GM18861 (cell line): Measurements from ENCODE around the gene PTPN20.

Experiments
- ATAC-seq: cut with Tn5 transposase; IDR thresholded peaks from one replicate; pipeline ENCODE4 v1.9.1; 2021; ENCODE audit not compliant: unreplicated experiment

PTPN20 gene

DNA sequence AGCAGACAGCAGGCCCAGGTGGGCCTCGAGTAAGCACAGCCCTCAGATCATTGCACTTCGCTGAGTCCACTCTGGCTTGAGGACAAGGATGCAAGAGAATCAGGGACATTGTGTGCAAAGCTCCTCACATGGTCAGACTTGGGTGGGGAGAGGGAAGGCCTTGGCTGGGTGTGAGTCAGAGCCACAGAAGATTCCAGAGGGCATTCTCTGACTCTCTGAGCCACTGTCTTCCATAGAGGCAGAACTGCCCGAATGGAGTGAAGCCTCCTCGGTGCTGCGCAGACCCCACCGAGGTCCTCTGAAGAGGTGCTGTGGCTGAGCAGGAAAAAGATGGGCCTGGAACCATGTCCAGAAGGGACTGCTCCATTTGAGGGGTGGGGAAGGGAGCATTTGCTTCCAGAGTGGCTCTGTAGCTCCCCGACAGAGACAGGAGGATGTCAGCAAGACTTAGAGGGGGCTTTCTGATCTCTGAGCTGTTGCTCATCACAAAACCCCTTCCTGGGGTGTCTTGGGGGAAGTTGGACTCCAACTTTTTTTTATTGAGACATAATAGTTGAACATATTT lies 120.8 kb downstream of the PTPN20 start:
- ATAC-seq: no peak

DNA sequence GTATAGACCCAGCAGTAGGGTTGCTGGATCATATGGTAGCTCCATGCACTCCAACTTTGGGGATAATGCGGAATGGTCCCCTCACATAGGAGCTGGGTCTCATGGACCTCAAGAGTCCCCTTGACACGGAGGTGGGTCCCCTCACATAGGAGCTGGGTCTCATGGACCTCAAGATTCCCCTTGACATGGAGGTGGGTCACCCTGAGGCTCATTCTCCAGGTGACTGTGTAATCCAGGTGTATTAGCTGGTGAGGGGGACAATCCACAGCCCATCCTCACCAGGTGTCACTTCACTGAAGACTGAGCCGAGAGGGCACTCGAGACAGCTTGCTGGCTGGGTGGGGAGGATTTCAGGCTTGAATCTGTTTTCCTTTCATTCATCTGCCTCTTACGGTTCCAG lies 121.9 kb downstream of the PTPN20 start:
- no peak for ATAC-seq

DNA sequence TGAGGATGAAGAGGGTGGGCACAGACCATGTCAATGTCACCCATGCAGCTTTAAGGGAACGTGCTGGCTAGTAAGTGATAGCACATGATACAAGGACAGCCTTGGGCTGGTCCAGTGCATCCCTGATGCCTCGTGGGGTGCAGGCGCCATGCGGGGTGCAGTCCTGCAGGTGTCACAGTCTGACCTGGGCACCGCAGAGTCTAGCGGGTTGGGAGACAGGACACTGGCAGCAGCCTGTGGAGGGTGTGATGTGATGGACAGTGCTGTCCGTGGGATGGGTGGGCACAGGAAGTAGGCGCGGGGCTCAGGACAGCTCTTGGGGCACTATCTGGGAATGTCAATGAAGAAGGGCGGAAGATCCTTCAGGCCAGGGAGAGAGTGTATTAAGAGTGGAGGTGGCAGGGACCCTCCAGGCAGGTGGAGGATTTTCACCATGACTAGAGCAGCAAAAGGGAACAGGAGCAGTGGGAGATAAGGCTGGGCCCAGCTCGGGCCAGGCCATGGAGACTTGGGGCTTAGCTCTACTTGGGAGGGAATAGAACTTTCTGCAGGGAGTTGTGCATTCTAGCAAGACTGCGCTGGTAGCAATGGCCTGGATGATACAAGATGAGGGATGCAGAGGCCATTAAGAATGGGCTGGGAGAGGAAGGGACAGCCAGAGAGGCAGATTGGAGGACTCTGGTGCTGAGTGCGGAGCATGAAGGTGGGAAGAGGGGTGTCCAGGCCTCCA lies 122.5 kb downstream of the PTPN20 start:
- ATAC-seq: no peak

DNA sequence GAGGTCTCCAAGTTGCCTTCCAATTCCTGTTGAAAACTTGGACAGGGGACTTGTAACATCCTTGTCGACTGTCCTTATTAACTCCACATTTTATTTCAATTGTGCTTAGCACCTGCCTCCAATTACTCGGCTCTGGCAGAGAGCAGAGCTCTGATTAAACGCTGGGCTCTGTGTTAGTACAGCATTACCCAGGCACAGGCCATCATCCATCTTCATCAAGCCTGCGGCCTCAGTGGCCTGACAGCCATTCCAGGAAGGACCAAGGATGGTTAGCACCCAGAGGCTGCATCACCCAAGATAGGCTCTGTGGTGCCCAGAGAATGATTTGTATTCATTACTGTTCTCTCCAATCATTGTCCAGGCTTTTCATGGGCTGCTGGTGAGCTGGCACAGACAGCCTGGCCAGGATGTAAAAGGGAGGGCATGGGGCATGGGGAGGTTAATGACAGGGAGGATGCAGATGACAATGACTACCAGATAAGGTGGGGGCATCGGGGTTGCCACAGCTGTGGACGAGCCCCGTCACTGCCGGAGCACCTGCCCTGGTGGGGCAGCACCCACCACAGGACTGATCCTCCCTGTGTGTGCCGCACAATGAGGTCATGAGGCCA lies 123.3 kb downstream of the PTPN20 start:
- no peak for ATAC-seq

DNA sequence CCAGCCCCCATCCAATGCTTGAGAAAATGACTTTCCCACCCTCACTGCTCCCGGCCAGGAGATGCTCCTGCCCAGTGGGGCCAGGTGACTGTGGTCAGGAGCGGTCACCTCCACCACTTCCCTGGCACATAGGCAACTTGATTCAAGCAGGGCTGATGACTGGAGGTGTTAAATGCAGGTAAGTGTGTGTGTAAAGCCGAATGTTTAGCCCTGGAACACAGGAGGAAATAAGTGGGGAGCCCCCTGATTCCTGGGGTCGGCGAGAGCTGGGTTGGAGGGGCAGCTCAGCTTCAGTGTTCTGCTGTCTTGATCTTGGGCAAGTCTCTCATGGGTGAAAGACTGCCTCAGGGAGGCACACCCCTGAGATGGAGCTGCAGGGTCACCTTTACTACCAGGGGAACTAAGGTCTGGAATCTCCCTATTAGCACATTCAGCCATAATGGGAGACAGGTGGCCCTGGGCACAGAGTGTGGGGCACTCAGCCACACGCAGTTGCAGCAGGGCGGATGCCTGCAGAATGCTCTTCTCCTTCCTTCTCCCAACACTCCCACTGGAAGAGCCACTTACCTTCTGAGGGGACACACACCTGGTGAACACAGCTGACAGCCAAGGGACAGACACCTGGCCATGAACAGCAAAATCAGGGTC lies 124.1 kb downstream of the PTPN20 start:
- no peak for ATAC-seq

DNA sequence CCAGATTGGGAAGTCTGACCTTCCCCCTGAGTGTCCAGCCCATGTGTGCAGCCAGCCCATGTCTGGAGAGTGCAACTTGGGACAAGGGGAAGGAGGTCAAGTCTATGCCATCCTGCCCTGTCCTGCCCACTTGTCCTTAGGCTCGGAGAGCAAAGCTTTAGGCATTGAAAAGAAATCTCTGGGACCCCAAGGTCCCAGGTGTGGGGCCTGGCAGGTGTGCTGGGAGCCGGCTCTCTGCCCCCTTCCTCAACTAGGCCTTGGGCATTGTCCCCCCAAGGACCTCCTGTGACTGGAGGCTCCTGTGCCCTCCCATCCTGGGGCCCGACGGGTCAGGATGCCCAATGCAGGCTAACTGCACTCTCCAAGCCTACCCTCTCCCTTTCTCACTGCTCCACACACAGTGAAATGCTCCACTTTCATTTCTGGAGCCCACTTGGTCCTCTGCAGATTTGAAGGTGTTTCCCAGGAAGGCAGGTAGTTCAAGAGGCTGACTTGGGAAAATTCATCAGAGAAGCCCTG lies 124.7 kb downstream of the PTPN20 start:
- ATAC-seq: no peak

DNA sequence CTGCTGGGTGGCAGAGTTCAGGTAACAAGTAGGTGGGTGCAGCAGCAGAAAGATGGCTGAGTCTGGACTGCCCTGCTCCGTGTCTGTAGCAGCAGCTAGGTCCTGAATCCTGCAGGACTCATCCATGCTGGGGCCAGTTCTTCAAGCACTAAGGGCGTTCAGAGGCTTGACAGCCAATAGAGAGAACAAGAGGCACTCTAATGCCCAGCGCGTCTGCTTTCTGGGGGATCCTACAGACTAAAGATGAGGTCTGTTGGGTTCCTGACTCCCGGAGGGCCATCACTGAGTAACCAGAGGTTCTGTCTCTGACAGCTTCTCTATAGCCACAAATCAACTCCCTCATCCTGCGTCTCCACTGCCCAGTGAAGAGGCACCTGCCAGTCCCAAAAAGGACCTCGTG lies 125.5 kb downstream of the PTPN20 start:
- no peak for ATAC-seq

DNA sequence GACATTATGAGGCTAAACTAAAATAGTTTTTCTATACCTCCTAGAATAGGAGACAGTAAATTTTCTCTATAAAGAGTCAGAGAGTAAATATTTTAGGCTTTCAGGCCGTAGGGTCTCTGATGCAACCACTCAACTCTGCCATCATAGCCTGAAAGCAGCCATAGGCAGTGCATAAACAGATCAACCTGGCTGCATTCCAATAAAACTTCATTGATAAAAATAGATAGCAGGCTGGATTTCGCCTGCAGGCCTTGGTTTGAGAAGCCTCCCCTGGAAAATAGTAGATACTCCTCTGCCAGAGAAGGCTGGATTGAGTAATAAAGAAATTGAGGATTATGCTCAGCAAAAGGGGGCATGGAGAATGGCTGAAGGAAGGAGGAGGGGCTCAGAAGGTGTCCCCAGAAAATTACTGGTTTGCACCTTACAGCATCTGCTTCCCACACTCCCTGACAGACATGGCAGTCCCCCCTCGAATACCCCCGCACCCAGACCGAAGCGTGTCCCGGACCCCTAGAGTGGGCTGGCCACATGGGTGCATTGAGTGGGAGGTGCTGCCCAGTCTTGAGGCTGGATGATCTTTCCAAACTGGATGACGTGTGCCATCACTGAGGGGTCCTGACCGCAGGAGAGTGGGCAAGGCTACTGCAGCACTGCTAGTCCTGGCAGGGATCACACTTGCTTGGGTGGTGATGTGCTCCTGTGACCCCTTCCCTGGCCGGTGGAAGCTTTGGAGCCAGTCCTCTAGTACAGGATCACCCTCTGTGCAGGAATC lies 126.6 kb downstream of the PTPN20 start:
- no peak for ATAC-seq

DNA sequence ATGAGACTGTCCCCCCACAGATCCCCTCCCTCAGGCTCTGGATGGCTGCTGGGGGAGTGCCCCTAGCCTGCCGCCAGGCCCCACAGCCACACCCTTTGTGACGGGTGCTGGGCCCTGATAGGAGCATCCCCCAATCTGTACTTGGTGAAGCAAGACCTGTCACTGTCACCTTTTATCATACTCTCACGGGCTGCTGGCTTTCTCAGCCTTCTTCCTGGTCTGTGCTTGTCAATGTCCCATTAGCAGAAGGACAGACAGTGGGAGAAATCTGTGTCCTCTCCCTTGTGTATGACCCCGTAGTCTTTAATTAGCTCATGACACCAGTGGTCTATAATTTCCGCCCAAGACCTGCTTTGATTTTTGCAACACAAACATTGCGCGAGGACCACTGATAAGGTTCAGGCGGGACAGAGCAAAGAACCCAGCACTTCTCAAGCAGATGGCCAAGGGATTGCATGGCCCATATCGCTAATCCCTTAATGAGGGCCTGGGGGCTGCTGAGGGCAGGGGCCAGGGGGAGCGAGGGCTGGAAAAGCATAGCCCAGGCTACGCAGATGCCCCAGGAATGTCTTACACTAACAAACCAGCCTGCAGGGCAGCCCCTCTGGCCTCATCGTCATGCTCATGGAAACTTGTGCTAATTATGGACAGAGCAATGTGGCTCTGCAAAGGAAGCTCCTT lies 127.8 kb downstream of the PTPN20 start:
- no peak for ATAC-seq

DNA sequence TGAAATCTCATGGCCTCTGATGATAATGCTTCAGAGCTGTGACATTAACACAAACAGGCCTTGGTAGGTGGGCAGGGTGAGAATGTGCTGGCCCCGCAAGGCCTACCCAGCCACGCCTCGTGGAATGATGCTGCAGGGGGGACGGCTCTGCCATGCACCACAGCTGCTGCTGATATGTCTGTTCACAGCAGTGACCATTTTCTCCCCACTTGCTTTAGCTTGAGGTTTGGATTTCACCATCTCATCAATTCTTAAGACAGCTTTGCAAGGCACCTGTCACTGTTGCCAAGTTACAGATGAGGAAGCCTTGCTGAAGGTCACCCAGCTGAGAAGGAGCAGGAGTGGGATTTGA lies 128.3 kb downstream of the PTPN20 start:
- no peak for ATAC-seq

DNA sequence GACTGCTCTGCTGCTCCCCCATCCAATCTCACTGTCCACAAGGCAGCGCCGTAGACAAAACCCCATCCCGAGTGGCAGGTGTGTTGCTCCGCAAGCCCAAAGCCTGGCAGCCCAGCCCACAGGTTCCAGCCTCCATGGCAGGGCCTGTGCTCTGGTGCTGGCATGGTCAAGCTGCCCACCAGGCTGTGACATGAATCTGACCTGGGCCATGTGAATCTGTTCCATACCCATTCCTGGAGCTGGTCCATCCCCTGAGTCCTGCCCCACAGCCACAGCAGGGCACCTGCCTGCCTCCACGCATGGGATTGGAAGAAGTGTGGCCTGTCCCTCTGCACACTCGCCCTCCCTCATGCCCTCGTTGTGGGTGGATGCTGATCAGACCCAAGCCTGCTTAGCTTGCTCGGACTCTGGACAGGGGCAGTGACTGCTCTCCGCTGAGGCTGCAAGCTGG lies 128.8 kb downstream of the PTPN20 start:
- no peak for ATAC-seq

DNA sequence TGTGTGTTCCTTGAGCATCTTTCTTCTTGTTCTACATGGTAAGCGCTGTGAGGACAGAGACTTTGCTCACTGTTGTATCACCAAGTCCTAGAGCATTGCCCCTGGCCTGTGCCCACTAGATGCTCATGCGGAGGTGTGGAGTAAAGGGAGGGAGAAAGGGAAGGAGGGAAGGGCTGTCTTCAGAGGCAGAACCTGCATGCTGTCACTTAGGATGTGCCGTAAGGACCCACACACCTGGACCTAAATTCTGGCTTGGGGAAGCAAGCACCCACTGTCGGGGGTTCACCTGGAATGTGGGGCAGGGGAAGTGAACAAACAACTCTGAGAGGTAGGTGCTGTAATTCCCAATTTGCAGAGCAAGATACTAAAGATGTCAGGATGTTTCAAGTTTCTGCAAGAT lies 129.5 kb downstream of the PTPN20 start:
- ATAC-seq: no peak

DNA sequence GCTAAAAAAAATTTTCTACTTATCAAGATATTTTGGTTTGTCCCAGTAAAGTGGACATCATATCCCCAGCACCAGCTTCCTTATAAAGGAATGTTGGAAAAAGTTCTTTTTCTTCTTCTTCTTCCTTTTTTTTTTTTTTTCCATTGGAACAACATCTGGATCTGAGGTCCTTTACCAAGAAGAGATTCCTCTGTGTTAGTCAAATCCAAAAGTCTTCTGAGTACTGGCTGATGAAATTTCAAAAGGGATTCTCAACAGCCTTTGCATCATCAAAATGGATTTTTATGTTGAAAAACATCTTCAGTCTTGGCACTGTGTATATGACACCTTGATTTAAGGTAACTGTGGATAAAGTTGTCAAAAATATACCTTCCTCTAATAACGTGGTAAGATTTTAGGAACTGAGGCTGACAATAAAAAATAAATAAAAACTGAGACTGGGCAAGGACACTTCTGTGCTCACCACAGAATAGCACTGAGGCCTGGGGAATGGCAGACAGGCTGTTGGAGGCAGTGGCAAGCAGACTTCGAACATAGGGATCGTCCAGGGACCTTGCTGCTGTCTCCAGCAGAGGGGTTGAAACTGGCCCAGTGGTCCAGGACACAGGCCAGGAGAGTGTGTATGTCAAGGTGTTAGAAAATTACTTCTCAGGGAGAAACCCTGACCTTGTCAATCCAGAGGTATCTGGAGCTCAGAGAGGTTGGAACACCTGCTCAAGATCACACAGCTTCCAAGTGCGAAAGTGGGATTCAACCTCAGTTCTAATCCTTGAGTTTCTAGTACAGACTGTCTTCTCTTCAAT lies 130.4 kb downstream of the PTPN20 start:
- ATAC-seq: no peak

DNA sequence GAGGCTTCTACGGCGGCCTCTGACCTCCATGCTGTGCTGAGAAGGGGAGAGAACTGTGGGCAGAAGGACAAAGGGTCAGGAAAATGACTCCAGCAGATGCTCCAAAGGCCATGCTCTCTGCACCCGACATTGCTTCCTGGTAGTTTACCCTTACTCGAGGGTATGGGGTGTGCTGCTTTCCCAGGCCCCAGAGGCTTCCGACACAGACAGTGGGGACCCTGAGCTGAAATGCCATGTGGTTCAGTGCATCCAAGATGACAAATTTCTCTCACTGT lies 130.9 kb downstream of the PTPN20 start:
- no peak for ATAC-seq

DNA sequence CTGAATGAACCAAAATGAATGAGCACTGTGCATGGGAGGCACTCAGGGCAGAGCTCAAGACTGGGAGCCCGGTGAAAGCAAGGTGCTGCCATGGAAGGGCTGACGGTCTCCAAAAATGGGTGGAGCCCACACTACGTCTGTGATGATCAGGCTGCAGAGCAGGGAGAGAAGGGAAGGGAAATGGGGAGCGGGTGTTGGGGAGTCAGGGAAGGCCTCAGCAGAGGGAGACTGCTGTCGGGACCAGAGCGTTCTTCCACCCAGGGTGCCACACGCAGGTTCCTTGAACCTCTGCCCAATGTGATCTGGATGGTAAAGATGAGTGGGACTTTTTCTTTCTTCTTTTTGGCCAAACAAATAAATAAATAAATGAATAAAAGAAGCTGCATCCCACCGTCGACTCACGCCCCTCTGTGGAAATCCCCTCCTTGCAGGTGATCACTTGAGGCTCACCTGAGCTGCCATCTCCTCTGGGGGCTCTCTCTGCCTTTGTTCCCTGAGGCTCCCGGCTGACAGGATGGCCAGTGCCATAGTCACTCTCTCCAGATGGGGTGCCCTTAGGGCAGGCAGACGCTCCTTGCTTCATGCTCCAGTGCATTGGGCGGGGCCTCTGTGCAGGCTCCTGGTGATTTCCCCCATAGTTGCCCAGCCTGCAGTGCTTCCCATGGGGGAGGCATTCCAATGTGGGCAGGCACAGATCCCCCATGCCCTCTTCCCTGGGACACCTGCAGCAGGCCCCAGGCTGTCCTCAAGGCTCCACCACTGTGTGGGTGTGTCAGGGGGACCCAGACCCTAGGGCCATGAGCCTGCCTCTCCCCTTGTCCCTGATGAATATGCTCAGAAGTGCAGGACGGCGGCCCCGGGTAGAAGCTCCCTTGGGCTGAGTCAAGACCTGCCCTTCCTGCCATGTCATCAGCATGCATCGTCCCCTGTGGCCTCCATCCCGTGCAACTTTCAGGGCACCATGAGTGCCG lies 131.8 kb downstream of the PTPN20 start:
- no peak for ATAC-seq

DNA sequence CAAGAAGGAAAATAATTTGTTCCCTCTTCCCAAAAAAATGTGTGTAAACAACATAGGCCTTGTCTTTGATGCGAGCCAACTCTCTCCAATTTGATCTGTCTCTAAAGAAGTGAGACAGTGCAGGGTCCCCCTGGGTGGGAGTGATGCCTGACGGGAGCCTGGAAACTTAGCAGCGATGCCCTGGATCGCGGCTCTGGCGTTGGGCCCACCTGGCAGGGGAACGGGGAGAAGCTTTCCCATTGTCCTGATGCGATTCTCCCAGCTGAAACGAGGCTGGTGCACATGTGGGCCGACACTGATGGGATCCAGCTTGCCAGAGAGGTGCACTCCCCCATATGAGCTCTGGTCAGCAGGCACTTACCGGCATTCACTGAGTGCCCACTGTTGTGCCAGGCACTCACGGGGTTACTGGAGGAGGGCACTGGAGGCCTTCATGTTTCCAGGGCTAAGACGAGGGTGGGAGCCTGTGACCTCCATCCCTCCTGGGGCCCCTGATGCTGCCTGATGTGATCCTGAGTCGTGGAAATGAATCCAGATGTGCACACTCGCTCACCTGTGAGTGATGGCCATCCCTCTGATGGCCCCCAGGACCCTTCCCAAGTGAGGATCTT lies 132.8 kb downstream of the PTPN20 start:
- no peak for ATAC-seq

DNA sequence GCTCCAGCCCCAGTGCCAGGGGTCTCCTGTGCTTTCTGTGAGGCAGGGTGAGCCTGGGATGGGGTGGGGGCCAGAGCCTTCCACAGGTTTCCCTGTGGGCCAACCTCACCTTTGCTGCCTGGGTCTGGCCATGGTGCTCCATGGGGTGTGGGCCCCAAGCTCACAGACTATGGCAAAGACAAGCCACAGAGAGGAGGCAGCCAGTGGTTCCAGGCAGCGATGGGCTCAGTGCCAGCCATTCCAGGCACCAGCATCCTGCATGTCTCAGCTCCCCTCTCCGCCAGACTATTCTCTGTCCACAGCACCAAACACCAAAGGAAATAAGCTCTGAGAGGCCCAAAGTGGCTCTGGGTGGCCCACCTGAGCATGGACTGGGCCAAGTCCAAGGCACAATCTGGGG lies 133.5 kb downstream of the PTPN20 start:
- no peak for ATAC-seq

DNA sequence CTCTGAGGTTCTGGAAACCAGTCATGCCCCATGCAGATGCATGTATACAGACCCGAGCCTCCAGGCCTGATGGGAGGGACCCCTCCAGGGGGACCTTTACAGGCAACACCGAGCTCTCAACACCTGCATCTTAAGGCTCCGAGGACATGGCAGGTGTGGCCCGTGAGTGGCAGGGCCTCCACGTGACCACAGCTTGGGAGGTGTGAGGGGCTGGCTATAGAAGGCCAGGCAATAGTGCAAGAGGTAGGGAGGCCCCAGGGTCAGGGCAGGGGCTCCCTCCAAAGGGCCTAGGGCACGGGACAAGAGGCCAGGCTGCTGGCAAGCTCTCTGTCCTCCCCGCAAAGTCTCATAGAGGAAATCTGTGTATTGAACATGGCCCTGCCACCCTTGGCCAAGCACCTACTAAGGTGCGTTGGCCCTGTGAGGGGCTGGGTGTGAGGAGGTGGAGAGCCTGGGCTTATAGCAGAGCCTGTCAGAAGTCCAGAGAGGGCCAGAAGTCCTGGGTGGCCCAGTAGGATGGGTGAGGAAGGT lies 134.2 kb downstream of the PTPN20 start:
- no peak for ATAC-seq
